BLaER1 treated with 17β-estradiol and CSF1 and Interleukin-3, amounts not matched to agents 10 nM and 100 nM (cell line): ENCODE data around the gene WRAP73.

Experiments used
- H3K27ac ChIP-seq, 11 experiments: shearing (Covaris generic); formaldehyde crosslinking; 2 replicates each; pipeline ENCODE4 v1.8.1; 2022
- H3K27me3 ChIP-seq, 11 experiments: shearing (Covaris generic); formaldehyde crosslinking; 2 replicates each; pipeline ENCODE4 v1.8.1; 2022
- H3K36me3 ChIP-seq, 11 experiments: shearing (Covaris generic); formaldehyde crosslinking; 2 replicates each; pipeline ENCODE4 v1.8.1; 2022
- H3K4me1 ChIP-seq, 10 experiments: shearing (Covaris generic); formaldehyde crosslinking; 2 replicates each; pipeline ENCODE4 v1.8.1; 2022
- H3K4me2 ChIP-seq, 11 experiments: shearing (Covaris generic); formaldehyde crosslinking; 2 replicates each; pipeline ENCODE4 v1.8.1; 2022
- H3K4me3 ChIP-seq, 10 experiments: shearing (Covaris generic); formaldehyde crosslinking; 2 replicates each; pipeline ENCODE4 v1.8.1; 2022
- H3K9ac ChIP-seq, 11 experiments: shearing (Covaris generic); formaldehyde crosslinking; 2 replicates each; pipeline ENCODE4 v1.8.1; 2022
- H3K9me3 ChIP-seq, 11 experiments: shearing (Covaris generic); formaldehyde crosslinking; replicated peaks in 1 of 11; 2 replicates each; pipeline ENCODE4 v1.8.1; 2022
- H4K20me1 ChIP-seq, 11 experiments: shearing (Covaris generic); formaldehyde crosslinking; 2 replicates each; pipeline ENCODE4 v1.8.1; 2022
- Cebpa-rat ChIP-seq, 11 experiments: shearing (Covaris generic); IDR thresholded peaks; 2 replicates each; pipeline ENCODE4 v1.8.1; 2022

Gene WRAP73, protein sequence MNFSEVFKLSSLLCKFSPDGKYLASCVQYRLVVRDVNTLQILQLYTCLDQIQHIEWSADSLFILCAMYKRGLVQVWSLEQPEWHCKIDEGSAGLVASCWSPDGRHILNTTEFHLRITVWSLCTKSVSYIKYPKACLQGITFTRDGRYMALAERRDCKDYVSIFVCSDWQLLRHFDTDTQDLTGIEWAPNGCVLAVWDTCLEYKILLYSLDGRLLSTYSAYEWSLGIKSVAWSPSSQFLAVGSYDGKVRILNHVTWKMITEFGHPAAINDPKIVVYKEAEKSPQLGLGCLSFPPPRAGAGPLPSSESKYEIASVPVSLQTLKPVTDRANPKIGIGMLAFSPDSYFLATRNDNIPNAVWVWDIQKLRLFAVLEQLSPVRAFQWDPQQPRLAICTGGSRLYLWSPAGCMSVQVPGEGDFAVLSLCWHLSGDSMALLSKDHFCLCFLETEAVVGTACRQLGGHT

GRCh38 chr1:3649342-3650247, at the start of gene WRAP73:
TSS of gene WRAP73 (minus strand) at chr1:3650103. CDS start at chr1:3649999, 104 bp downstream.
- H4K20me1 ChIP-seq = peaks cover 0 to 6% (median 0%) of the 10 kb centered on the region in 11 experiments; a peak in 2 of 22 replicates
- H3K9ac ChIP-seq = peak within 1 kb of the TSS; percentile 82 to 95 (median 88)
- H3K36me3 ChIP-seq = peaks cover 29 to 39% (median 30%) of the 10 kb centered on the region in 11 experiments
- TF ChIP-seq Cebpa-rat (IDR thresholded peaks at IDR 0.05) = no peak
- H3K4me2 ChIP-seq = peak within 1 kb of the TSS; percentile 93 to 99 (median 99)
- H3K27me3 ChIP-seq = peaks cover 45 to 46% (median 46%) of the 10 kb centered on the region in 11 experiments
- H3K4me1 ChIP-seq = peaks cover 23 to 43% (median 28%) of the 10 kb centered on the region in 10 experiments
- peak within 1 kb of the TSS; percentile 71 to 87 (median 80) for H3K27ac ChIP-seq
- peaks cover 0 to 13% (median 10%) of the 10 kb centered on the region in 11 experiments; a peak in 12 of 22 replicates for H3K9me3 ChIP-seq
- H3K4me3 ChIP-seq = peak within 1 kb of the TSS; percentile 88 to 100 (median 97)

DNA sequence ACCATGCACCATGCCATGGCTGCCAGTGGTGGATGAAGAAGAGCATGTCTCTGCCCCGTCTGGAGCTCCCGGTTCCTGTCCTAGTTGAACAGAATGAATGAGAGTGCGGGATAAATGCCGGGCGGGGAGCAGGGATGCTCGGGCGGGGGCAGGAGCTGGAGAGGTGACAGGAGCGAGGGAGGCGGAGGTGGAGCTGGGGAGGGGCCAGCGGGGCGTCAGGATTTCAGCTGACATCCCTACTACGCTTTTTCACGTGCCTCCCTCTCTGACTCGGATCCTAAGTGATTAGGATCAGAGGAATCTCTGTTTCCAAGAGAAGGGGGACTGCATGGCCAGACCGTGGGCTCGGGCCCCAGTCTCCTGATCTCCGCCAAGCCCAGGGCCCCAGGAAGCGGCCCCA, 49.7 kb upstream of the WRAP73 start:
- Histone ChIP-seq H3K27me3 (peaks cover 0 to 43% (median 20%) of the 10 kb centered on the region in 11 experiments; a peak in 17 of 22 replicates), H3K27ac (no peak overlapping the region), H3K4me1 (peaks cover 23 to 76% (median 66%) of the 10 kb centered on the region in 10 experiments)

DNA sequence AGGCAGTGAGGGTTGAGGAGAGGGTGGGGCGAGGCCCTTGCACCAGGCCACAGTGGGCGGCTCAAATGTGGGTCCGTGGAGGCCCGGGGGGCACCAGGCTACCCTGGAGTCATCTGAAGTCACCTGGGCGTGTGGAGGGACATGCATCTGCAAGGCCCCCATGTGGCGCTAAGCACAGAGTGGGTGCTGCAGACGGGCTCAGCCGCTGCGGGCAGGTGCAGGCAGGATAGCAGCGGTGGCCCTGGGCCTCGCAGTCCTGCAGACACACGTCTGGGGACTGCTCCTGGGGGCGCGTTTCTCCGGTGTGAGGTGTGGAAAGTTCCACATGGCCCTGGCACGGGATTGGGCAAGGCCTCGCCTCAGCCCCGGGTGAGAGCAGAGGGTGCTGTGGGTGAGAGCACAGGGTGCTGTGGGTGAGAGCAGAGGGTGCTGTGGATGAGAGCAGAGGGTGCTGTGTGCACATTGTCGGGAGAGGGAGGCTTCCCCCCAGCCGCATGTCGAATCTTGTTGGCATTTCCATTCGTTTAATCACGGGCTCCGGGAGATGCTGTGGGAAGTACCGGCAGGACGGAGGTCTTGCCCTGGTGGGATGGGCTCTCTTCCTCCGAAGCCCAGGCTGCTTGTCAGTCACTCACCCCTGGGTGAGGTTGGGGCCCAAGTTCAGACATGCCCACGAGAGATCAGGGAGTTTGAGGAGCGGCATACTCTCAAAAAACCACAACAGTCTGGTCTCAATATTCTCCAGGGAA, 48.9 kb upstream of the WRAP73 start:
- Histone ChIP-seq H3K9ac (peak overlapping the region in 1 of 11 experiments; percentile 38; a peak in 1 of 22 replicates), H3K27ac (no peak overlapping the region), H3K4me1 (peaks cover 15 to 69% (median 59%) of the 10 kb centered on the region in 10 experiments), H3K9me3 (no peaks in the 10 kb centered on the region), H3K27me3 (peaks cover 0 to 38% (median 18%) of the 10 kb centered on the region in 11 experiments; a peak in 15 of 22 replicates), H3K4me2 (peak overlapping the region in 8 of 11 experiments; percentile 35 to 57 (median 52); a peak in 16 of 22 replicates), H3K4me3 (no peak overlapping the region), H4K20me1 (peaks cover 0 to 9% (median 0%) of the 10 kb centered on the region in 11 experiments; a peak in 2 of 22 replicates), H3K36me3 (no peaks in the 10 kb centered on the region)
- TF ChIP-seq Cebpa-rat (IDR thresholded peaks at IDR 0.05) = no peak

More for the DNA sequence above, 49.7 kb upstream of the WRAP73 start:
- Histone ChIP-seq H3K36me3 (no peaks in the 10 kb centered on the region), H3K9me3 (no peaks in the 10 kb centered on the region), H3K4me2 (peak overlapping the region in 8 of 11 experiments; percentile 35 to 57 (median 52); a peak in 10 of 22 replicates), H4K20me1 (peaks cover 0 to 10% (median 0%) of the 10 kb centered on the region in 11 experiments; a peak in 2 of 22 replicates), H3K4me3 (no peak overlapping the region), H3K9ac (no peak overlapping the region)
- TF ChIP-seq Cebpa-rat (IDR thresholded peaks at IDR 0.05) = no peak

- H3K4me3 ChIP-seq = no peak overlapping the region
- H4K20me1 ChIP-seq = no peaks in the 10 kb centered on the region
- H3K9me3 ChIP-seq = no peaks in the 10 kb centered on the region
- H3K4me2 ChIP-seq = no peak overlapping the region
- no peak for TF ChIP-seq Cebpa-rat (IDR thresholded peaks at IDR 0.05)
- H3K4me1 ChIP-seq = peaks cover 5 to 65% (median 55%) of the 10 kb centered on the region in 10 experiments
- no peak overlapping the region for H3K9ac ChIP-seq
- H3K36me3 ChIP-seq = no peaks in the 10 kb centered on the region
- peaks cover 0 to 33% (median 17%) of the 10 kb centered on the region in 11 experiments; a peak in 15 of 22 replicates for H3K27me3 ChIP-seq
- no peak overlapping the region for H3K27ac ChIP-seq
Observed at GRCh38 chr1:3697810-3698209, 47.9 kb upstream of the WRAP73 start.

GRCh38 chr1:3697104-3697503, 47.2 kb upstream of the WRAP73 start:
- TF ChIP-seq Cebpa-rat (IDR thresholded peaks at IDR 0.05) = no peak
- peaks cover 6 to 66% (median 56%) of the 10 kb centered on the region in 10 experiments; a peak in 19 of 20 replicates for H3K4me1 ChIP-seq
- H3K9ac ChIP-seq = no peak overlapping the region; a peak in 1 of 22 replicates
- peak overlapping the region in 8 of 11 experiments; percentile 57 to 81 (median 68); a peak in 9 of 22 replicates for H3K4me2 ChIP-seq
- H3K4me3 ChIP-seq = no peak overlapping the region
- no peak overlapping the region for H3K27ac ChIP-seq
- H3K36me3 ChIP-seq = no peaks in the 10 kb centered on the region
- H4K20me1 ChIP-seq = no peaks in the 10 kb centered on the region
- peaks cover 0 to 33% (median 15%) of the 10 kb centered on the region in 11 experiments; a peak in 15 of 22 replicates for H3K27me3 ChIP-seq
- no peaks in the 10 kb centered on the region for H3K9me3 ChIP-seq

- Histone ChIP-seq H3K4me3 (no peak overlapping the region), H3K4me1 (peaks cover 6 to 66% (median 58%) of the 10 kb centered on the region in 10 experiments; a peak in 19 of 20 replicates), H3K27me3 (peaks cover 0 to 33% (median 15%) of the 10 kb centered on the region in 11 experiments; a peak in 15 of 22 replicates), H3K27ac (no peak overlapping the region), H3K36me3 (no peaks in the 10 kb centered on the region), H3K9ac (no peak overlapping the region; a peak in 1 of 22 replicates), H3K4me2 (peak overlapping the region in 9 of 11 experiments; percentile 57 to 84 (median 70); a peak in 14 of 22 replicates), H3K9me3 (no peaks in the 10 kb centered on the region), H4K20me1 (no peaks in the 10 kb centered on the region)
- TF ChIP-seq Cebpa-rat (IDR thresholded peaks at IDR 0.05) = no peak
Observed at GRCh38 chr1:3696689-3697088, 46.8 kb upstream of the WRAP73 start.

GRCh38 chr1:3695326-3696217, 45.7 kb upstream of the WRAP73 start:
- Histone ChIP-seq H3K4me1 (peaks cover 6 to 68% (median 63%) of the 10 kb centered on the region in 10 experiments; a peak in 19 of 20 replicates), H3K27ac (no peak overlapping the region), H3K9ac (peak overlapping the region in 4 of 11 experiments; percentile 1 to 43 (median 22); a peak in 5 of 22 replicates), H3K4me3 (peak overlapping the region in 6 of 10 experiments; percentile 11 to 49 (median 41); a peak in 6 of 20 replicates), H4K20me1 (no peaks in the 10 kb centered on the region), H3K9me3 (no peaks in the 10 kb centered on the region), H3K4me2 (peak overlapping the region; percentile 57 to 88 (median 72)), H3K36me3 (no peaks in the 10 kb centered on the region), H3K27me3 (peaks cover 0 to 26% (median 14%) of the 10 kb centered on the region in 11 experiments; a peak in 15 of 22 replicates)
- no peak for TF ChIP-seq Cebpa-rat (IDR thresholded peaks at IDR 0.05)
